Kidney epithelial cell (primary cell): Measurements from ENCODE around the gene VPREB3. TPM values are rescaled to one million over a fixed set of nuclear protein-coding genes. Genes with fewer than 3 reads are reported as not detected.

Experiments used
- DNase-seq: peaks from one replicate; pipeline ENCODE4 v3.0.0-alpha.2; 2010; ENCODE audit warnings: low read depth
- H3K27me3 ChIP-seq: 2 replicates; pipeline ENCODE4 v1.6.0; 2011; ENCODE audit warnings: low read length; ENCODE audit not compliant: control insufficient read depth, insufficient read depth
- H3K36me3 ChIP-seq: 2 replicates; pipeline ENCODE4 v1.5.1; 2011; ENCODE audit warnings: low read length; ENCODE audit not compliant: control insufficient read depth, insufficient read depth
- H3K4me3 ChIP-seq: 2 replicates; pipeline ENCODE4 v1.5.1; 2011; ENCODE audit warnings: low read depth, mild to moderate bottlenecking, control low read depth, low read length
- CTCF ChIP-seq: IDR thresholded peaks from 2 replicates; pipeline ENCODE4 v1.5.1; 2011; ENCODE audit warnings: mild to moderate bottlenecking, moderate library complexity, low read length, control low read depth, inconsistent platforms; ENCODE audit not compliant: insufficient read depth, poor library complexity, severe bottlenecking
- total RNA-seq: library from RNA; depleted of rRNA; stranded (reverse); fragments of >200 nt; gene quantifications from 2 replicates; pipeline ENCODE4 v1.2.3, GENCODE V29; 2015

VPREB3 gene
- total RNA-seq, 1 donor from 2014 or later = not detected

GRCh38 chr22:23705358-23705757 is 48.9 kb downstream of the VPREB3 start:
- H3K27me3 ChIP-seq = no peaks in the 10 kb centered on the region
- no peak overlapping the region for H3K4me3 ChIP-seq
- no peak for TF ChIP-seq CTCF
- DNase-seq = no peak
- no peaks in the 10 kb centered on the region for H3K36me3 ChIP-seq

- no peak overlapping the region for H3K4me3 ChIP-seq
- peaks cover 1% of the 10 kb centered on the region for H3K36me3 ChIP-seq
- no peak for DNase-seq
- no peak for TF ChIP-seq CTCF
- H3K27me3 ChIP-seq = no peaks in the 10 kb centered on the region
Observed at GRCh38 chr22:23704829-23705228, 49.4 kb downstream of the VPREB3 start.

- Histone ChIP-seq H3K4me3 (no peak overlapping the region), H3K36me3 (peaks cover 1% of the 10 kb centered on the region), H3K27me3 (no peaks in the 10 kb centered on the region)
- no peak for TF ChIP-seq CTCF
- no peak for DNase-seq
Observed at GRCh38 chr22:23704062-23704461, 50.2 kb downstream of the VPREB3 start.

Other genes with a start within 250 kb of the VPREB3 start
- gene IGLL1, start 174.1 kb downstream of the VPREB3 start, total RNA-seq = not detected in 2 replicates
- not detected in 2 replicates for gene DRICH1, start 122.1 kb downstream of the VPREB3 start, total RNA-seq
- gene RGL4, start 63.4 kb downstream of the VPREB3 start, total RNA-seq = not detected in 2 replicates
- 4.1 and 4.7 TPM in 2 replicates for gene ZNF70, start 3.3 kb downstream of the VPREB3 start, total RNA-seq
- 0.34 TPM in 1 of 2 replicates, not detected in the other for gene C22orf15, start 8.6 kb upstream of the VPREB3 start, total RNA-seq
- gene CHCHD10, start 13.5 kb upstream of the VPREB3 start, total RNA-seq = 13.5 and 21.0 TPM in 2 replicates
- gene MMP11, start 18.4 kb upstream of the VPREB3 start, total RNA-seq = 41.9 and 48.9 TPM in 2 replicates
- 163 and 168 TPM in 2 replicates for gene SMARCB1, start 32.5 kb upstream of the VPREB3 start, total RNA-seq
- gene DERL3, start 84.6 kb upstream of the VPREB3 start, total RNA-seq = 0.54 and 2.3 TPM in 2 replicates
- gene SLC2A11, start 103.5 kb upstream of the VPREB3 start, total RNA-seq = 22.4 and 28.4 TPM in 2 replicates
- 606 and 627 TPM in 2 replicates for gene MIF, start 140.0 kb upstream of the VPREB3 start, total RNA-seq
- 3.4 and 3.8 TPM in 2 replicates for gene GSTT2B, start 206.8 kb upstream of the VPREB3 start, total RNA-seq
- gene DDTL, start 212.5 kb upstream of the VPREB3 start, total RNA-seq = 0.75 and 1.2 TPM in 2 replicates
- gene DDT, start 220.0 kb upstream of the VPREB3 start, total RNA-seq = 123 and 126 TPM in 2 replicates
- 0.50 and 1.2 TPM in 2 replicates for gene GSTT2, start 225.7 kb upstream of the VPREB3 start, total RNA-seq